Central memory CD4-positive, alpha-beta T cell (primary cell): ENCODE results near the gene RTN4R.
A peak's percentile ranks its signal among the peaks of the same experiment; 100 is the strongest.
"Not testable (repeated sequence)": the region's sequence is repeated elsewhere in the genome, so short reads cannot be mapped to it uniquely, and the experiment has no call there.

Experiments
- DNase-seq: peaks from one replicate; pipeline ENCODE4 v3.0.0; 2022
- total RNA-seq, 3 experiments: gene quantifications; one replicate each; lab custom pipeline; 2026; lab: John Stamatoyannopoulos, UW

The RTN4R gene
- 0.77 to 3.0 (median 0.81) reads per million in 3 experiments for total RNA-seq

DNA sequence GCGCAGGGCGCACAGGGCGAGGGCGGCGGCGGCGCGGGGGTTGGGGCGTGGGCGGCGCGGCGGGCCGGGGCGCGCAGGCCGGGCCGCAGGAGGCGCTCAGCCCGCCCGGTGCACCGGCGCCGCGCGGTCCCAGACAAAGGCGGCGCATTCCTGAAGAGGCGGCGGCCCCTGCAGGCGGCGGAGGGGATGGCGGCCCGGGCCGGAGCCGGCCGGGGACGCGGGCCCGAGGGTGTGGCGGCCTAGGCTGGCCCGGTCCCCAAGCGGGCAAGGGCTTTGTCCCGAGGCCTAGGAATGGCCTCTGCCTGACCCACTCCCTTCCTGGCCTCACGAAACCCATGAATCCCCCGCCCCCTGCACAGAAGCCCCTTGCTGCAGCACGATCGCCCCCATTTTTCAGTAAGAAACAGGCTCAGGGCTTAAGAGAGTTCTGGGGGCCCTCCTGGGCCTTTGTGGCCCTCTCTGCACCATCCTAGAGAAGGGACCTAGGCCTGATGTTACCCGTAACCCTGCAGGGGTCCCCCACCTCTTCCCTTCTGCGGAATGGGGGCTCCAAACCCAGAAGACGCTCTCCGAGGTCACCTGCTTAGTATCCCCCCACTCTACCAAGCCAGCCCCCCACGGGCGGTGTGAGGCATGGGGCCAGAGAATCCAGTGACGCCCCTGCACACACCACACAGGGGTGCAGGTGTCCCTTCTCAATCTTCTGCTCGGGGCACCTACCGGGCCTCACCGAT lies at the start of gene RTN4R:
Gene RTN4R (minus strand): TSS at position 40 of the 734 bp plus-strand sequence. CDS start 226 bp downstream, outside the sequence.
- DNase-seq, result peak; percentile 46

DNA sequence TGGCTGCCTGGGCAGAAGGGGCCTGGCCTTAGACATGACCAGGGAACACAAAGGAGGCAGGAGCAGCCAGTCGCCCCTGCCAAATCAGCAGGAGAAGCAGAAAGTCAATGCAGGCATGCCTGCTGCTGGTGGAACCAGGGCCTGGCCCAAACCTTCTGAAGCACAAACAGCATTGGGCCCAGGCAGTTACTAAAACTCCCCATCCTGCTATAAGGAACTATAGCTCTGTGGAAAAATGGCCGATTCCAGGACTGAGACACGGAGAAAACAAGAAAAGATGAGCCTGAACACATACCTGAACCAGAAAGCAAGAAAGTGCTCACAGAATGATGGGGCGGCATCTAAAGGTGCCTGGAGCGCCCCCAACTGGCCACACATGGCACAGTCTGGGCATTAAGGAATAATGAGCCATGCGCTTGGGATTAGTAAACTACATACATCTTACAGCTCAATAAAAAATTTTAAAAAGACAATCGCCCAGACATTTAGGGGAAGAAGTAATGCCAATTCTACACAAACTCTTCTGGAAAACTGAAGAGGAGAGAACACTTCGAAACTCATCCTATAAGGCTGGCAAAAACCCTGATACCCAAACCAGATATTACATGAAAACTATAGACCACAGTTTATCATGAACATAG lies 49.4 kb upstream of the RTN4R start:
- not testable (repeated sequence) for DNase-seq

DNA sequence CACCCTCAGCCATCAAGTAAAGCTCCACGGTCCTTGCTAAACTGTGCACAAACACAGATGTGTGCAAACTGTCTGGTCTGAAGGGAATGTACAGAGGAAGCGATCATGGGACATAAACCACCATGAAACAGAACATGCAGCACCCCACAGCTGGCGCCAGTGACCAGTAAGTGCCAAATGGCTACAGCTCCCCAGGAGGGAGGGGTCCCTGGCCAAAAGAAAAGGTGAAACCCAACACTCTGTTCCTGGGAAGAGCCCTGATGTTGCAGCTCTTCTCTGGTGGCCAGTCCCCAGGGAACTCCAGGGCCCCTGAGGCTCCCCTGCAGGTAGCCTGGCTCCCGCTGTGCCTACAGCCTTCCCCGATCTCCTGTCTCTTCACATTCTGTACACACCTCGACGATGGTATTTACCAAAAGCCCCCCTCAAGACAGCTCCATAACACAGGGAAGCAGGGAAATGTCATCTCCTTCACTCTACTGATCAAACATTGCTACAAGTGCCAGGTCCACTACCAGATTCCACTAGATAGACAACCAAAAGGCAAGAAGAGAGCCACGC lies 48.8 kb upstream of the RTN4R start:
- no peak for DNase-seq

DNA sequence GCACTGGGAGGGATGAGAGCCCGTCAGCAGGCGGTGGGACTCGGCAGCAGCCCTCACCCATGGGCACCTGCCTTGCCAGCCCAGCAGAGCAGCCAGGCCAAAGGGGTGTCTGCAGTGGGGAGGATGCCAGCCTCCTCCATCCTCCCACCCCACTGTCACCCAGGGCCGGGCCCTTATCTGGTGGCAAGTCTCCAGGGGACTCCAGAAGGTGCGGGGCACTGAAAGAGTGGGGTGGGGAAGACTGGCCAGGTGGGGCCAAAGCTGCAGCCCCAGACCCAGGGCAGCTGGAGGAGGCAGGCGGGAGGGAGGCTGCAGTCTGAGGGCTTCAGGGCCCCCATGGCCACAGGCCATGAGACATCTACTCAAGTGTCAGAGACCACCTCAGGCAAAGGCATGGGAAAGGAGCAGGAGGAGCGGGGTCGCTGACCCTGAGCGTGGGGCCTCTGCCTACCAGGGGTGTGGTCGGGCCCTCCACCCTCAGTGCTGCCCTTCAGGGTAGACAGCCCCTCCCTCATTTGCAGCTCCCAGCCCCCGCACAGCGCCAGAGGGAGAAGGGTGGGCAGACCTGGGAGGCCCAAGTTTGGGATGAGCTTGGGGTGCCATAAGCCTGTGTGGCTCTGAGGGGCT lies 48.2 kb upstream of the RTN4R start:
- no peak for DNase-seq

DNA sequence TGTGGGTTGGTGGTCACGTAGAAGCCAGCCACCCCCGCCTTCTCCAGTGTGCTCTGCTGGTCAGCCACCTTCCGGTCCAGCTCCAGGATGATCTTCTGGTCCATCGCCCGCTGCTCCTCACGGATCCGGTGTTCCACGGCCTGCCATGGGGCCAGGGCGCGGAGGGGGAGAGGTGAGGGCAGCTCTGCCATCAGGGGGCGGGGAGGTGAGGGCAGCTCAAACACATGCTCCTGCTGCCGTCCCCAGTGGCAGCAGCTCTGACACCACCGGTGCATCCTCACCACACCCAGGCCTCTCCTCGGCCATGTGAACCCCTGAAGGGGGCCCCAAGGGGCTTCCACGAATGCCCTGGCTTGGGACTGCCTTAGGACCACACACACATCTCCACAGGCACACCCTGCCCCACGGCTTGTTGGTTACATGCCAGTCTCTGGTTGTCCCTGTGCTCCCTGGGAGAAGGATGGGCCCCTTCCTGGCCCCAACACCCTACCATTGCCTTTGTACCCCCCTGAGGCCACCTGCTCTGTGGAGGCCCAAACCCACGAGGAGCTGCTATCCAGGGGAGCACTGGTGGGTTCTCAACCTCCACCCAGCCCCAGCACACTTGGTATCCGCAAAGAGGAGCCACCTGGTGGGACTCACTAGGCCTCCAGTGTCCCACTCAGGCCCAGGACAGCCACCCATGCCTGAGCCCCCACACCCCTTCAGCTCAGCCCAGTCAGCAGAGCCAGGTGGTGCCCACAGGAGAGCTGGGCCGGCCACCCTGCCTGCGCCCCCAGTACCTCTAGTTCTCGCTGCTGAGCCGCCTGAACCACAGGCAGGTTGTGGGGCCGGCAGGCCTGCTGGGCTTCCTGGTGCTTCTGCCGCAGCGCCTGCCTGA lies 47.5 kb upstream of the RTN4R start:
- DNase-seq, result no peak

DNA sequence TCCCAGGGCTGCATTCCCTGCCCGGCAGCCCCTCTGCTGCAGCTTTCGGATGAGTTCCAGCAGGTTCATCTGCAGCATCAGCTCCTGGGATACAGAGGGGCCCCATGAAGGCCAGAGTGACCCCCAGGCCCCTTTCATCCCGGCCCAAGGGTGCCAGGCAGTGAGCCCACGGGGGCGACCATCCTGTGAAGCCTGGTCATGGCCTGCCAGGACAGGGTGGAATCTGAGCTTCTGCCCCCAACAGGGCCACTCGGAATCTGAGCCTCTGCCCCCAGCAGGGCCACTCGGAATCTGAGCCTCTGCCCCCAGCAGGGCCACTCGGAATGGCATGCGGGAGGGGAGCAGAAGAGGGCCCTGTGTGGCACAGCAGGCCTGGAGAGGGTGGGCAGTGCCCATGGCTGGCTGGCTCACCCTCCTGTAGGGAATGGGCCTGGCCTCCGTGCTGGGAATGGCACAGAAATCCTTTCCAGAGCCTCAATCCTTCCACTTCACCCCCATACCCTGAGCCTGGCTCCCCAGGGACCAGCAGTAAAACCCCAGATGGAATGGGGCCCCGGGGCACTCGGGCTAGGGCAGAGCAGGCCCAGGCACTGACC lies 46.7 kb upstream of the RTN4R start:
- not testable (repeated sequence) for DNase-seq

GRCh38 chr22:20314206-20314605 lies 46.1 kb upstream of the RTN4R start:
- not testable (repeated sequence) for DNase-seq

GRCh38 chr22:20313306-20314077 lies 45.4 kb upstream of the RTN4R start:
- DNase-seq, result not testable (repeated sequence)

DNA sequence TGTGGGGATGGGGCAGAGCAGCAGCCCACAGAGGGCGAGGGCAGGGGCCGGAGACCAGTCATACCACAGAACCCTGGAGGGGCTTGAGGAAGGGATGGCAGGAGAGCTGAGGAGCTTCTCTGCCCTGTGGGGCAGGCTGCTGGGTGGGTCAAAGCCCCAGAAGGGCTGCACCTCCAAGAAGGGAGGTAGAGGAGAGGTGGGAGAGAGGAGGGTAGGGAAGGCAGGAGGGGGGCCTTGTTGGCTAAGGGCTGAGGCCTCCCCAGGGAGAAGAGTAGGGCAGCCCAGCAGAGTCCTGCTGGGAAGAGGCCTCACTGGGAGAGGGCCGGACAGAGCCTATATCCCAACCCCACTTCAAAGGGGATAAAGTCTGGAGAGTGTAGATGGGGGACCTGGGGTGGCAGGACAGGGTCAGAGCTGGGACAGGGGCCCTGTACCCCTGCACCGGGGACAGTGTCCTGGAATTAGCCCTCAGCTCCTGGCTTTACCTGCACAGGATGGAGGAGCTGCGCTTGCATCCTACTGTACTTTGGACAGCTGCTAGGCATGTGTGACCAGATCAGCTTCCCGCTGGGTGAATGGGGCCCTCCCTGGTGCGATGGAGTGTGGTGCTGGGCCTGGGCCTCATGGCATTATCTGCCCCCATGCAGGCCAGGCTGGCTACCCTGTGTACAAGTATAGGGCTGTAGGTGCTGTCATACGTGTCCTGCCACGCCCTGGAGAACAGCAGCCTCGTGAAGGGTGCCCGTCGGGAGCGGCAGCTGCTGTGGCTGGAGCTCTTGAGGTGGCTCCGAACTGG lies 44.5 kb upstream of the RTN4R start:
- DNase-seq, result no peak

GRCh38 chr22:20311249-20312062 lies 43.3 kb upstream of the RTN4R start:
- not testable (repeated sequence) for DNase-seq

DNA sequence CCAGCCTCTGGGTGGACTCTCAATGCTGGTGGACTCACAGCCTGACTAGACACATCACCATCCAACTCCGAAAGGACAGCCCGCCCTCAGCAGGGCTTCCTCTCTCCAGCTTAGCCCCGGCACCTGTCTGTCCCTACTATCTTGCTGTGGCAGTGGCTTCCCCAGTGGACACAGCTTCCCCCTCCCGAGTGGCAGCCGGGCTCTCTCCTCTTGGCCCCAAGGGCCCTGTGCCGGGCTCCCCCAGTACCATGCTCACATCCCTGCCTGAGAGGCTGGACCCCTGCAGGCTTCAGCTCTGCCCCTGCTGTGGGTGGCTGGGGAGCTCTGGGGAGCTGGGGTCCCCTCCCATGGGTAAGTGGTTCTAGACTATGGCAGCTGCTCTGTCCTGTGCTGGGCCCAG lies 42.7 kb upstream of the RTN4R start:
- not testable (repeated sequence) for DNase-seq

GRCh38 chr22:20310180-20310579 lies 42.1 kb upstream of the RTN4R start:
- not testable (repeated sequence) for DNase-seq

DNA sequence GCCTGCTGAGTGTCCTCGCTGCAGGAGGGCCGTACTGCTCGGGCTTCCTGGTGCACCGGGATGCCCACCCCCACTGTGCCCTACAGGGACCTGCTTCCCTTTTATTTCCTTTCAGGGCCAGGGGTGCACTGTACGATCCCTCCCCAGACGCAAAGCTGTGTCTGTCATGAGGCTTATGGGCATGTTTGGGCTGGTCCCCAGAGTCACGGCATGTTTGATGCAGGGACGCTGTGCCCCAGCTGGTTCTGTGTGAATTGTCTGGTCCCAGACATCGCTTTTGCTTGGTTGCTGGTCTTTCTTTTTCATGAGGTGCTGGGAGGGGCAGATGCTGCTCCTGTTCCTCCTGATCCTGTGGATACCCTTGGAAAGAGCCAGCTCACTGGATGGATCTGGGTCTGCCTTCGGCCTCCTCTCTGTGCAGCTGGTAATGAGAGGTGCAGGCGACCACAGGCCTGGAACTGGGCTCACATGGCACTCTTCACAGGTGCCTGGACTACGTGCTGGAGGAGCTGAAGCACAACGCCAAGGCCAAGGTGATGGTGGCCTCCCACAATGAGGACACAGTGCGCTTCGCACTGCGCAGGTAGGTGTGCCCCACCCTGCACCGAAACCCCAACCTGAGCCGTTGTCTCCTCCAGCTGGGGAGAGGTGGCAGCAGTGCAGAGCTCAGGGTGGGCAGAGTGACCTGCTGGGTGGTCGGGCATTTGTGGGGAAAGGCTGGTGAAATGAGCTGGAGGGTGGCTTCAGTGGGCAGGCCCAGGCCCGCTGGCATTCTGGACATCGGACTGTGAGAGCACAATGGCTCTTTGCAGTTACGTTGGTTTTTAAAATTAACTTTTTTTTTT lies 40.9 kb upstream of the RTN4R start:
- DNase-seq, result not testable (repeated sequence)

DNA sequence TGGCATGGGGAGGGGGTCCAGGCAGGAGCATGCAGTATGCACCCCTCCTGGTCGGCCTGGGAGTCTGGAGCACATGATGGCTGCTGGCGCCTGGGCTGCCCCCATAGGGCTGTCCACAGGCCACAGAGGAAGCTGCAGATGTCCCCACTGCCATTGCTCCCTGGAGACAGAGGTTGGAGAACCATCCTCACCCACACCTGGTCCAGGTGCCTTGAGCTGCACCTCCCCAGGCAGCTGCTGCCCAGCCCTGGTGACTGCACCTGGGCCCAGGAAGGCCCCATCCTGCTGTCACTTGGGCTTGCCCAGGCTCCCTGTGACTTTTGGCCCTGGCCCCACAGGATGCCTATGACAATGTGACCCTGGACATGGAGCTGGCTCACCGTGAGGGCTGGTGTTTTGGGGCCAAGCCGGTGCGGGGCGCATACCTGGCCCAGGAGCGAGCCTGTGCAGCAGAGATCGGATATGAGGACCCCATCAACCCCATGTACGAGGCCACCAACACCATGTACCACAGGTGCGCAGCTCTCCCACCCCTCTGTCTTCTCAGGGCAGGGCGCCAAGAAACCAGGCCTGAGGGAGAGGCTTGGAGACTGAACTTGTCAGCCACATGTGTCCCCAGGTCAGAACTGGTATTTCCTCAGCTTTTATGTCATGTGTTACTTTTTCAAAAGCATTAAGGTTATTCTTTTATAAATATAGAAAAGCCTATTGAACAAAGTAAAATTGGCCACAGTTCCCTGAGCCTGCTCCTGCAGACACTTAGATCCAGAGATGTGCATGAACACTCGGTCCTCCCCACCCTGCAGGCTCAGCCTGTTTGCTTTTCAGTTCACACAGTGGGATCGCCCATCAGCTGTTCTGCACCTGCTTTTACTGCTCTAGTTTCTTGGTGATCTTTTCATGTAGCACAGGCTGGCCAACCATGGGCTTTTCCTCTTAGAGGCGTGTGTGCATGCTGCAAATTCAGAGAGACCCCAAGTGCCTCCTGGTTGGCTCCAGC lies 39.6 kb upstream of the RTN4R start:
- DNase-seq, result not testable (repeated sequence)

- not testable (repeated sequence) for DNase-seq
These were observed 38.7 kb upstream of the RTN4R start for GRCh38 chr22:20306646-20307447.
